Muscle of arm (tissue), 14 donors: ENCODE measurements around the gene RAB42. TPM values are rescaled to one million over a fixed set of nuclear protein-coding genes. Genes with fewer than 3 reads are reported as not detected.
"Not testable (repeated sequence)": the region's sequence is repeated elsewhere in the genome, so short reads cannot be mapped to it uniquely, and the experiment has no call there.

Experiments used
- DNase-seq: peaks from one replicate; pipeline ENCODE4 v3.0.0-alpha.2; 2013
- long read RNA-seq, 11 donors: transcript quantifications; one replicate each; lab custom pipeline, GENCODE V29; 2026
- polyA plus RNA-seq, 12 donors: library from polyadenylated mRNA; unstranded; fragments of 120-200 nt; gene quantifications; one replicate each; pipeline ENCODE4 v1.2.1, GENCODE V29; 2013; ENCODE audit not compliant: insufficient read length in 12 of 12

RAB42 gene, protein sequence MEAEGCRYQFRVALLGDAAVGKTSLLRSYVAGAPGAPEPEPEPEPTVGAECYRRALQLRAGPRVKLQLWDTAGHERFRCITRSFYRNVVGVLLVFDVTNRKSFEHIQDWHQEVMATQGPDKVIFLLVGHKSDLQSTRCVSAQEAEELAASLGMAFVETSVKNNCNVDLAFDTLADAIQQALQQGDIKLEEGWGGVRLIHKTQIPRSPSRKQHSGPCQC
- 10 to 100 TPM in 1 of 12 donors, 1 to 10 TPM in 9, not detected in 2; 5.3 to 10.1 (median 6.8) TPM for polyA plus RNA-seq
- long read RNA-seq, donor 1, transcript RAB42-202 (2 exons, 857 nt) = major isoform, 11 of 11 reads
- long read RNA-seq, donor 1, partial matches to known transcripts = 0 of 11 reads
- long read RNA-seq, donor 1, other reads (novel, unspliced or antisense) = 0 of 11 reads
- long read RNA-seq, donor 2, partial matches to known transcripts = 0 of 5 reads
- long read RNA-seq, donor 2, other reads (novel, unspliced or antisense) = 0 of 5 reads
- long read RNA-seq, donor 3, partial matches to known transcripts = 0 of 2 reads
- long read RNA-seq, donor 3, other reads (novel, unspliced or antisense) = 0 of 2 reads
- long read RNA-seq, donor 4, partial matches to known transcripts = 0 of 3 reads
- long read RNA-seq, donor 4, other reads (novel, unspliced or antisense) = 0 of 3 reads
- long read RNA-seq, donor 5, transcript RAB42-202 (2 exons, 857 nt) = major isoform, 6 of 43 reads
- long read RNA-seq, donor 5, partial matches to known transcripts = 6 of 43 reads
- long read RNA-seq, donor 5, other reads (novel, unspliced or antisense) = 31 of 43 reads
- long read RNA-seq, donor 6 = 0 reads
- long read RNA-seq, donor 7, transcript RAB42-202 (2 exons, 857 nt) = major isoform, 6 of 6 reads
- long read RNA-seq, donor 7, partial matches to known transcripts = 0 of 6 reads
- long read RNA-seq, donor 7, other reads (novel, unspliced or antisense) = 0 of 6 reads
- long read RNA-seq, donor 8, partial matches to known transcripts = 0 of 3 reads
- long read RNA-seq, donor 8, other reads (novel, unspliced or antisense) = 0 of 3 reads
- long read RNA-seq, donor 9, partial matches to known transcripts = 0 of 2 reads
- long read RNA-seq, donor 9, other reads (novel, unspliced or antisense) = 0 of 2 reads
- long read RNA-seq, donor 10, transcript RAB42-202 (2 exons, 857 nt) = major isoform, 5 of 6 reads
- long read RNA-seq, donor 10, partial matches to known transcripts = 0 of 6 reads
- long read RNA-seq, donor 10, other reads (novel, unspliced or antisense) = 0 of 6 reads
- long read RNA-seq, donor 11, partial matches to known transcripts = 0 of 5 reads
- long read RNA-seq, donor 11, other reads (novel, unspliced or antisense) = 0 of 5 reads

- peak; percentile 52 for DNase-seq
These were observed at the start of gene RAB42 for GRCh38 chr1:28591708-28592320. TSS of gene RAB42 (plus strand) at chr1:28592265. CDS start at chr1:28592512, 247 bp downstream.

DNA sequence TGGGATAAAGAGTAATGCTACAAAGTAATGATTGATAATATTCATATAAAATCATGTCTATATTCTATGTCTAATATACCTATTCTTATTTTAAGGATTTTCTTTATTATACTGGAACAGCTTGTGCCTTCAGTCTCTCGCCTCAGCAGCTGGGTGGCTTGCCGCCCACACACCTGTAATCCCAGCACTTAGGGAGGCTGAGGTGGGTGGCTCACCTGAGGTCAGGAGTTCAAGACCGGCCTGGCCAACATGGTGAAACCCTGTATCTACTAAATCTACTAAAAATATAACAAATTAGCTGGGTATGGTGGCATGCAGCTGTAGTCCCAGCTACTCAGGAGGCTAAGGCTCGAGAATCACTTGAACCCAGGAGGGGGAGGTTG lies 46.8 kb upstream of the RAB42 start:
- no peak for DNase-seq

GRCh38 chr1:28548318-28548717 lies 43.7 kb upstream of the RAB42 start:
- no peak for DNase-seq

- DNase-seq = no peak
These were observed 40.7 kb upstream of the RAB42 start for GRCh38 chr1:28551381-28551780.

GRCh38 chr1:28552758-28553663 lies 39.1 kb upstream of the RAB42 start, which contains the start of gene TRNAU1AP:
TSS of gene TRNAU1AP (plus strand) at chr1:28553085. CDS start at chr1:28553111, 26 bp downstream.
- peak; percentile 97 for DNase-seq

GRCh38 chr1:28560886-28561285 lies 31.2 kb upstream of the RAB42 start:
- no peak for DNase-seq

- DNase-seq = no peak
These were observed 27.8 kb upstream of the RAB42 start for GRCh38 chr1:28564310-28564709.

GRCh38 chr1:28565040-28565439 lies 27.0 kb upstream of the RAB42 start:
- DNase-seq = no peak

GRCh38 chr1:28565726-28566125 lies 26.3 kb upstream of the RAB42 start:
- no peak for DNase-seq

- DNase-seq = no peak
These were observed 25.1 kb upstream of the RAB42 start for GRCh38 chr1:28566931-28567330.

DNA sequence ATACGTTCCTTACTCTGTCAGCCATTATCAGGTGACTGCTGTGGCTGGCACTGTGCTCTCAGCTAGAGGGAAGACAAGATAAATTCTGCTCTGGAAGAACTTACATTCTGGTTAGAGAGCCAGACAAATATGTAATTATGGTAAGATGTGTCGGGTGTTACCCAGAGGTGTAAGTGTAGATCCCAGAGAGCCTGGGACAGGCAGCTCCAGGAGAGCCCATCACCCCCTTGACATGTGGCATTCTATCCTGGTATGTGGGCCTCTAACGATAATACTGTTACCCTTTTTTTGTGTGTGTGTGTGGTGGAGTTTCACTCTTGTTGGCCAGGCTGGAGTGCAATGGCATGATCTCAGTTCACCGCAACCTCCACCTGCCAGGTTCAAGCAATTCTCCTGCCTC lies 20.2 kb upstream of the RAB42 start:
- DNase-seq = no peak

- DNase-seq = not testable (repeated sequence)
These were observed 19.2 kb upstream of the RAB42 start for GRCh38 chr1:28572891-28573290.

- no peak for DNase-seq
These were observed 18.5 kb upstream of the RAB42 start for GRCh38 chr1:28573564-28573963.

DNA sequence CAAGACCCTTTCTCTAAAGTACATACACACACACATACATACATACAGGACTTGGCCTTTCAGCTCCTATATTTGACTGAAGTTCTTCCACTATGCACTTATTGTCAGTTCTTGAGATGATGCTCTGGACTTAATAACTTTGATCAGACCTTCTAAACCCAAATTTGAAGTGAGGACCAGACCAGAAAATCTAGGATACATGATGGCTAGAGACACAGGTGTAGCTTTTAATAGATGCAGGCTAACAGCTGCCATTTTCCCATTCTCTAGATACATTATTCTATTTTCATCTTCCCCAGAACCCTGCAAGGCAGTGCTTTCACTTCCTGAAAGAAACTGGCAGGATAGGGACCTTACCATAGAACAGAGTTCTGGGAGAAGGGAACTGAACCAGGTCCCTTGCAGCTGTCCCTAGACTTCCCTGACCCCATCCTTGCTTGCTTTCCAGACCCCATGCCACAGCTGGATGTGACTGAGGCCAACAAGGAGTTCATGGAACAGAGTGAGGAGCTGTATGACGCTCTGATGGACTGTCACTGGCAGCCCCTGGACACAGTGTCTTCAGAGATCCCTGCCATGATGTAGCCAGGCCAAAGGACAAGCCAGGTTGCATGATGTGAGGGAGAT lies 14.9 kb upstream of the RAB42 start:
- no peak for DNase-seq

DNA sequence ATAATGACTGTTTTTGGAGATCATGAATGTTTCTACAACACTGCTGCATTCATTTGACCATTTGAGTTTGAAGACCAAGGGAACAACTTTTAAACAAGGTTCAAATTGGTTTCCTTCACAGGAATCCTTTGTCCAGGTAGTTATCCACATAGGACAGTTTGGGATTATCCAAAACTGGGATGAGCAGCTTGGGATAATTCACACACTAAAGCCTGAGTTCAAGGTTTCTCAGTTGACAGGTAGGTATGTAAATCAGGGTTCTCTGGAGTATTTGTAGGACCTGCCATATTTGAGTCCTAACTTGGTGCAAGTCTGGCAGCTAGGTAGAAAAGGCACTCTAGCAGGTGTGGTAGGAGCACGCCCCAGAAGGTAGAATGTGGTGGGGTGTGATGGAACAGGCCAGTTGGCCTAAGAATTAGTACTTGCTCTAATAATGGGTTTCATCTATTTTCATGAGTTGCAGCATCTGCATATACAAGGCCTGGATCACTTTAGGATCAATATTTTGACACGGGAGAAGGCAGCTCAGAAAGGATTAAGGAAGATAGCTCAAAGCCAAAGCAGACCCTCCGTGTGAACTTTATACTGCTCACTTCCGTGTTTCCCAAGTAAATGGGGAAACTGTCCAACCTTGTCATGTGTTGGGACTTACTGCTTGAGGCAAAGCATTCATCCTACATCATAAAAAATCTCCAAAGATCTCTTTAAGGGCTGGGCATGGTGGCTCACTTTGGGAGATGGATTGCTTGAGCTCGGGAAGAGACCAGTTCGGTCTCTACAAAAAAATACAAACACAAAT lies 14.1 kb upstream of the RAB42 start:
- DNase-seq = no peak

DNA sequence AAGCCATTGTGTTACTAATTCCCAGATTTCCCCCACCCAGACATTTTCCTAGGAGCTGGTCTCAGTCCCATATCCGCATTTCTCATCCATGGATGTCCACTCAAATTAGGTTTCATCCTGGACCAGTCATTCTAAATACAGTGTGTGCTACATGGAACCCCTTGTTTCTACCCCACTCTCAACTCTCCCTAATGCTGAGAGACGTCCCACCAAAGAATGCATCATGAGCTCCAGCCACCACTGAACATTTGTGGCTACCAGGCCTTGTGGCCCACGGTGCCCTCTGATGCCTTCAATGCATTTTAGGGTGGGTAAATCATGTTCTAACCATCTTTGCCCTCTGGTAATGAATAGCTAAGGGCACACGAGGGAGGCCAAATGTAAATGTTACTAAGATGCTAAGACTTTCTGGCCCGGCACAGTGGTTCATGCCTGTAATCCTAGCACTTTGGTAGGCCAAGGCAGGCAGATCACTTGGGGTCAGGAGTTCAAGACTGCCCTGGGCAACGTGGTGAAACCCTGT lies 13.3 kb upstream of the RAB42 start:
- DNase-seq = no peak

DNA sequence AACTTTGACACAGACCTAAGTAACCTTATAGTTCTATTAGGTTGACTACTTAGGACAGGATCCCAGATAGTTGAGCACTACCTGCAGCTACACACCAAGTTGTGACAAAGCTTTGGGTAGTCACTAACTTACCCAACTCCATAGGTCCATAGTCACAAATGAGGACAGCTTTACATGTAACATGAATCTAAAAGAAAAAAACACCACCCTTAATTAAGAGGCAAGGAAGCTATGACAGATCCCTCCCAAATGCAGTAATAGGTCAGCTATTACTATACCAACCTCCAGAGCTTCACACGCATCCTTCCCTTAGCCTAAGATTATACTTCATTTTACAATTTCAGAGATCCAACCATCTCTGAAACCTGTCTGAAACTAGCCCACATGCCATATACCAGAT lies 12.7 kb upstream of the RAB42 start:
- no peak for DNase-seq

GRCh38 chr1:28580722-28581530 lies 11.1 kb upstream of the RAB42 start:
- DNase-seq = no peak
